IMR-90 (cell line): Measurements from ENCODE around the gene TEX13D. TPM values are rescaled to one million over a fixed set of nuclear protein-coding genes. Genes with fewer than 3 reads are reported as not detected.
A peak's percentile ranks its signal among the peaks of the same experiment; 100 is the strongest.

Experiments used
- ATAC-seq: fragments of 200-7000 bp; cut with Tn5 transposase; 2 replicates; pipeline ENCODE4 v1.9.1; 2020; ENCODE audit warnings: low read depth, mild to moderate bottlenecking, moderate library complexity
- BruUV-seq: library from RNA; stranded (reverse); fragments of 400-500 nt; replicated peaks from 2 replicates; lab custom pipeline; 2021; lab: Mats Ljungman, UMichigan
- CTCF ChIA-PET: fragments of 300-600 bp; formaldehyde crosslinking; extraction: SDS; loops from one replicate; lab custom pipeline; 2021; ENCODE audit warnings: antibody characterized with exemption; lab: Yijun Ruan, JAX
- POLR2A ChIA-PET: fragments of 300-600 bp; sonication (Branson Sonifier 250); formaldehyde crosslinking; loops from one replicate; lab custom pipeline; 2022; ENCODE audit warnings: antibody characterized with exemption; ENCODE audit not compliant: unreplicated experiment; lab: Charles Lee
- DNase-seq: peaks from one replicate; pipeline ENCODE4 v3.0.0; 2013
- H2AFZ ChIP-seq: replicated peaks from 2 replicates; pipeline ENCODE3; 2013; ENCODE audit warnings: low read length, mild to moderate bottlenecking; ENCODE audit not compliant: poor library complexity
- H2AK5ac ChIP-seq: 2 replicates; pipeline ENCODE4 v1.6.1; 2013; ENCODE audit warnings: low read depth, low read length, inconsistent platforms
- H2AK9ac ChIP-seq: replicated peaks from 2 replicates; pipeline ENCODE3; 2013; ENCODE audit warnings: mild to moderate bottlenecking, low read depth, low read length, moderate library complexity; ENCODE audit not compliant: poor library complexity
- H2BK120ac ChIP-seq: 2 replicates; pipeline ENCODE4 v1.6.1; 2013; ENCODE audit warnings: low read depth, low read length, inconsistent platforms
- H2BK15ac ChIP-seq: 3 replicates; pipeline ENCODE4 v1.6.1; 2013; ENCODE audit warnings: low read depth, low read length, inconsistent platforms
- H2BK20ac ChIP-seq: 2 replicates; pipeline ENCODE4 v1.6.1; 2013; ENCODE audit warnings: low read depth, mild to moderate bottlenecking, inconsistent platforms, low read length, moderate library complexity
- H2BK5ac ChIP-seq: 2 replicates; pipeline ENCODE4 v1.6.1; 2013; ENCODE audit warnings: mild to moderate bottlenecking, low read depth, low read length, inconsistent platforms; ENCODE audit not compliant: poor library complexity, severe bottlenecking
- H3K14ac ChIP-seq: replicated peaks from 2 replicates; pipeline ENCODE4 v1.6.1; 2013; ENCODE audit warnings: low read depth, low read length, inconsistent platforms
- H3K18ac ChIP-seq: 2 replicates; pipeline ENCODE4 v1.6.1; 2013; ENCODE audit warnings: low read depth, low read length, control low read depth
- H3K23ac ChIP-seq: 2 replicates; pipeline ENCODE4 v1.6.1; 2013; ENCODE audit warnings: low read depth, low read length, inconsistent platforms
- H3K27ac ChIP-seq: 2 replicates; pipeline ENCODE4 v1.5.1; 2013; ENCODE audit warnings: mild to moderate bottlenecking, control low read depth, low read length; ENCODE audit not compliant: insufficient read depth
- H3K27me3 ChIP-seq: 2 replicates; pipeline ENCODE4 v1.6.1; 2013; ENCODE audit warnings: low read length; ENCODE audit not compliant: control insufficient read depth, insufficient read depth
- H3K36me3 ChIP-seq: 2 replicates; pipeline ENCODE4 v1.6.1; 2013; ENCODE audit warnings: low read length, mixed read lengths; ENCODE audit not compliant: control insufficient read depth, insufficient read depth
- H3K4ac ChIP-seq: 2 replicates; pipeline ENCODE4 v1.6.1; 2013; ENCODE audit warnings: low read depth, low read length, inconsistent platforms
- H3K4me1 ChIP-seq: 2 replicates; pipeline ENCODE4 v1.6.1; 2013; ENCODE audit warnings: low read length, mixed read lengths; ENCODE audit not compliant: control insufficient read depth, insufficient read depth
- H3K4me2 ChIP-seq: 2 replicates; pipeline ENCODE4 v1.6.1; 2013; ENCODE audit warnings: low read depth, mild to moderate bottlenecking, control low read depth, low read length, moderate library complexity
- H3K4me3 ChIP-seq: 2 replicates; pipeline ENCODE4 v1.5.1; 2013; ENCODE audit warnings: low read depth, mild to moderate bottlenecking, control low read depth, low read length, moderate library complexity; ENCODE audit not compliant: insufficient read depth
- H3K56ac ChIP-seq: 2 replicates; pipeline ENCODE4 v1.6.1; 2013; ENCODE audit warnings: low read length, inconsistent platforms; ENCODE audit not compliant: insufficient read depth; ENCODE audit errors: extremely low read depth
- H3K79me1 ChIP-seq, 2 experiments: 2 replicates each; pipeline ENCODE4 v1.6.1; 2013; ENCODE audit warnings: low read length in 2 of 2, inconsistent platforms in 1 of 2, low read depth in 1 of 2
- H3K9ac ChIP-seq: 2 replicates; pipeline ENCODE4 v1.6.1; 2013; ENCODE audit warnings: low read depth, low read length, control low read depth
- H3K9me1 ChIP-seq: 2 replicates; pipeline ENCODE4 v1.6.1; 2013; ENCODE audit warnings: low read length, inconsistent platforms; ENCODE audit not compliant: insufficient read depth
- H3K9me3 ChIP-seq: 2 replicates; pipeline ENCODE4 v1.6.1; 2013; ENCODE audit warnings: low read length; ENCODE audit not compliant: control insufficient read depth, insufficient read depth
- H4K20me1 ChIP-seq: 2 replicates; pipeline ENCODE4 v1.6.1; 2013; ENCODE audit warnings: low read length, inconsistent platforms; ENCODE audit not compliant: insufficient read depth
- H4K5ac ChIP-seq: 2 replicates; pipeline ENCODE4 v1.6.1; 2013; ENCODE audit warnings: mild to moderate bottlenecking, low read depth, low read length, control low read depth
- H4K8ac ChIP-seq, 2 experiments: 2 replicates each; pipeline ENCODE4 v1.6.1; 2013; ENCODE audit warnings: low read depth in 2 of 2, low read length in 2 of 2, control low read depth in 1 of 2, inconsistent platforms in 1 of 2
- H4K91ac ChIP-seq: 2 replicates; pipeline ENCODE4 v1.6.1; 2013; ENCODE audit warnings: low read depth, low read length, inconsistent platforms; ENCODE audit not compliant: insufficient read depth
- MAFK ChIP-seq: IDR thresholded peaks from 2 replicates; pipeline ENCODE4 v1.6.1; 2012; ENCODE audit warnings: low read depth, low read length, improper control_type of control experiment
- MXI1 ChIP-seq: IDR thresholded peaks from 2 replicates; pipeline ENCODE4 v1.6.1; 2012; ENCODE audit warnings: low read depth, mild to moderate bottlenecking, low read length, moderate library complexity, borderline replicate concordance
- NFE2L2 ChIP-seq: fragments of 150-350 bp; IDR thresholded peaks from 2 replicates; pipeline ENCODE4 v1.6.1; 2016; ENCODE audit warnings: low read depth, mild to moderate bottlenecking, low read length
- RAD21 ChIP-seq: IDR thresholded peaks from 2 replicates; pipeline ENCODE4 v1.6.1; 2012; ENCODE audit warnings: low read length, improper control_type of control experiment
- WGBS, 2 experiments: methylation state at CpG; one replicate each; pipeline versions ENCODE4 v1.1.5 to v1.1.7; 2013; ENCODE audit warnings: missing lambda C conversion rate in 2 of 2; ENCODE audit not compliant: insufficient read length in 1 of 2; ENCODE audit errors: extremely low coverage in 2 of 2; 5-methylcytosine and 5-hydroxymethylcytosine counted together
- dilution Hi-C: fragments of 300-500 bp; cut with HindIII; formaldehyde crosslinking; loops from one replicate; pipeline ENCODE4 v1.14.3; 2018; ENCODE audit warnings: low sequenced_read_pairs; ENCODE audit not compliant: unreplicated experiment
- in situ Hi-C: fragments of 300-500 bp; cut with MboI; formaldehyde crosslinking; loops from 3 replicates; pipeline ENCODE4 v1.14.3; 2019; ENCODE audit warnings: low sequenced_read_pairs, inconsistent platforms, mixed read lengths
- intact Hi-C: fragments of 100-400 bp; cut with micrococcal nuclease; formaldehyde crosslinking; loops from 2 replicates; pipeline ENCODE4 v1.10.0; 2022
- polyA plus RNA-seq, 3 experiments: library from polyadenylated mRNA; depleted of rRNA; stranded (reverse); fragments of >200 nt; gene quantifications; 2 replicates each; pipeline ENCODE4 v1.2.3, GENCODE V29; 2012; ENCODE audit warnings: low replicate concordance in 1 of 3
- total RNA-seq: library from RNA; depleted of rRNA; stranded (reverse); fragments of >200 nt; gene quantifications from 2 replicates; pipeline ENCODE4 v1.2.3, GENCODE V29; 2012
- TF ChIP-seq, protein P1 (sequence below): fragments of 150-350 bp; IDR thresholded peaks from 2 replicates; pipeline ENCODE4 v1.6.1; 2016; ENCODE audit warnings: low read depth, mild to moderate bottlenecking, low read length, moderate library complexity, borderline replicate concordance

The TEX13D gene
- total and polyA plus RNA-seq, 2 of the 4 experiments (the other 2 are of a cell fraction): not detected

- in situ Hi-C loops (no loop called here), dilution Hi-C loops (no loop called here), intact Hi-C loops (no loop called here)
- H4K5ac ChIP-seq: no peak overlapping the region
- H3K27me3 ChIP-seq: no peaks in the 10 kb centered on the region
- DNase-seq: no peak
- no peaks in the 10 kb centered on the region for H3K79me1 ChIP-seq
- no peak overlapping the region for H2AK9ac ChIP-seq
- no peak overlapping the region for H2BK20ac ChIP-seq
- H3K4me3 ChIP-seq: no peak overlapping the region
- no TSS peak for BruUV-seq
- no peaks in the 10 kb centered on the region for H3K36me3 ChIP-seq
- TF ChIP-seq NFE2L2 (peak; percentile 61; the same call in 1 of the 2 replicates), MAFK (peak; percentile 90), MXI1 (no peak), RAD21 (no peak)
- TF ChIP-seq, protein P1, sequence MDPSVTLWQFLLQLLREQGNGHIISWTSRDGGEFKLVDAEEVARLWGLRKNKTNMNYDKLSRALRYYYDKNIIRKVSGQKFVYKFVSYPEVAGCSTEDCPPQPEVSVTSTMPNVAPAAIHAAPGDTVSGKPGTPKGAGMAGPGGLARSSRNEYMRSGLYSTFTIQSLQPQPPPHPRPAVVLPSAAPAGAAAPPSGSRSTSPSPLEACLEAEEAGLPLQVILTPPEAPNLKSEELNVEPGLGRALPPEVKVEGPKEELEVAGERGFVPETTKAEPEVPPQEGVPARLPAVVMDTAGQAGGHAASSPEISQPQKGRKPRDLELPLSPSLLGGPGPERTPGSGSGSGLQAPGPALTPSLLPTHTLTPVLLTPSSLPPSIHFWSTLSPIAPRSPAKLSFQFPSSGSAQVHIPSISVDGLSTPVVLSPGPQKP: no peak
- no peak overlapping the region for H4K8ac ChIP-seq
- no peak overlapping the region for H3K14ac ChIP-seq
- no peaks in the 10 kb centered on the region for H3K9me1 ChIP-seq
- H3K4ac ChIP-seq: no peak overlapping the region
- no peak overlapping the region for H4K91ac ChIP-seq
- POLR2A ChIA-PET: no interaction called here
- no peak overlapping the region for H3K56ac ChIP-seq
- WGBS, 2 experiments: no CpG with 5 or more reads among the region's 2 CpGs
- H2AK5ac ChIP-seq: no peak overlapping the region
- H2BK15ac ChIP-seq: no peak overlapping the region
- H2AFZ ChIP-seq: no peak overlapping the region
- H3K4me2 ChIP-seq: no peak overlapping the region
- H3K9me3 ChIP-seq: no peaks in the 10 kb centered on the region
- H2BK5ac ChIP-seq: no peak overlapping the region
- H3K27ac ChIP-seq: no peak overlapping the region
- no peaks in the 10 kb centered on the region for H4K20me1 ChIP-seq
- CTCF ChIA-PET: interaction anchor here (1.2 kb wide), 1 partner anchor 76 kb away, joined by 3 read pairs; no protein-coding TSS in a partner anchor
- H3K4me1 ChIP-seq: no peaks in the 10 kb centered on the region
- no peak overlapping the region for H3K9ac ChIP-seq
- no peak overlapping the region for H2BK120ac ChIP-seq
- no peak overlapping the region for H3K23ac ChIP-seq
- H3K18ac ChIP-seq: no peak overlapping the region
- ATAC-seq: no peak
Observed at GRCh38 chrX:124354648-124355047, 22.2 kb downstream of the TEX13D start.
